Glutamatergic neuron (in vitro differentiated cells): ENCODE results near the gene DDT. TPM values are rescaled to one million over a fixed set of nuclear protein-coding genes. Genes with fewer than 3 reads are reported as not detected.
"Not testable (repeated sequence)": the region's sequence is repeated elsewhere in the genome, so short reads cannot be mapped to it uniquely, and the experiment has no call there.

Source experiments
- DNase-seq: peaks from one replicate; pipeline ENCODE4 v3.0.0; 2022
- H3K27ac Mint-ChIP-seq: one replicate; pipeline ENCODE4 v1.8.0; 2020; ENCODE audit warnings: mild to moderate bottlenecking, mixed read lengths, inconsistent platforms; ENCODE audit not compliant: unreplicated experiment
- H3K27me3 Mint-ChIP-seq: one replicate; pipeline ENCODE4 v1.8.0; 2020; ENCODE audit warnings: mild to moderate bottlenecking, moderate library complexity, mixed read lengths, inconsistent platforms; ENCODE audit not compliant: unreplicated experiment
- H3K36me3 Mint-ChIP-seq: one replicate; pipeline ENCODE4 v1.8.0; 2020; ENCODE audit warnings: mild to moderate bottlenecking, mixed read lengths, inconsistent platforms; ENCODE audit not compliant: unreplicated experiment
- H3K4me1 Mint-ChIP-seq: one replicate; pipeline ENCODE4 v1.8.0; 2020; ENCODE audit warnings: mild to moderate bottlenecking, low read depth, mixed read lengths, inconsistent platforms; ENCODE audit not compliant: unreplicated experiment
- H3K4me3 Mint-ChIP-seq: one replicate; pipeline ENCODE4 v1.8.0; 2020; ENCODE audit warnings: mild to moderate bottlenecking, mixed read lengths, inconsistent platforms; ENCODE audit not compliant: unreplicated experiment
- H3K9me3 Mint-ChIP-seq: one replicate; pipeline ENCODE4 v1.8.0; 2020; ENCODE audit warnings: mild to moderate bottlenecking, moderate library complexity, mixed read lengths, inconsistent platforms; ENCODE audit not compliant: unreplicated experiment
- total RNA-seq: library from RNA; stranded (reverse); fragmentation: NEBNext Ultra II Directional; extraction: Animal tissue kit (Norgen Biotek cat#: 25700); gene quantifications from one replicate; pipeline ENCODE4 v1.2.1, GENCODE V29; 2021; ENCODE audit not compliant: unreplicated experiment
- TF ChIP-seq, protein P1 (sequence below): fragments of 200-600 bp; sonication (generic); IDR thresholded peaks from one replicate; pipeline ENCODE4 v1.5.0; 2021; ENCODE audit not compliant: partially characterized antibody, unreplicated experiment

Gene DDT
- total RNA-seq, 1 donor from 2014 or later: 95.9 TPM

DNA sequence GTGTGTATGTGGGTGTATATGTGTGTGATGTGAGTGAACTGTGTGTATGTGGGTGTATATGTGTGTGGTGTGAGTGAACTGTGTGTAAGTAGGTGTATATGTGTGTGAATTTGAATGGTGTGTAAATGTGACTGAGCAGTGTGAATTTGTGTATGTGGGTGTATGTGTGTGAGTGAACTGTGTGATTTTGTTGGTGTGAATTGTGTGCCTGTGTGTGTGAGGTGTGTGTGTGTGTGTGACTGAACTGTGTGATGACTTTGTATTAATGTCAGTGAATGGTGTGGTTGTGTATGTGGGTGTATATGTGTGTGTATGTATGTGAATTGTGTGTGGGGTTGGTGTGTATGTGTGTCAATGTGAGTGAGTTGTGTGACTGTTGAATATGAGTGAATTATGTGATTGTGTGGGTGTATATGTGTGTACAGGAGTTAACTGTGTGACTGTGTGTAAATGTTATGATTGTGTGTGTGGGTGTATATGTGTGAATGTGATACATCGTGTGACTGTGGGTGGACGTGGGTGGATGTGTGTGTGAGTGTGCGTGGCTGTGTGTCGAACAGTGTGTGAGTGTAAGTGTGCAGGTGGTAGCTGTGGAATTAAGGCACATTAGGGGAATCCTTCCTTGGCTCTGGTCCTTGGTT lies 12.4 kb upstream of the DDT start:
- H3K9me3 Mint-ChIP-seq, H3K4me3 Mint-ChIP-seq, H3K27ac Mint-ChIP-seq, DNase-seq, H3K36me3 Mint-ChIP-seq, H3K4me1 Mint-ChIP-seq, H3K27me3 Mint-ChIP-seq: not testable (repeated sequence)

DNA sequence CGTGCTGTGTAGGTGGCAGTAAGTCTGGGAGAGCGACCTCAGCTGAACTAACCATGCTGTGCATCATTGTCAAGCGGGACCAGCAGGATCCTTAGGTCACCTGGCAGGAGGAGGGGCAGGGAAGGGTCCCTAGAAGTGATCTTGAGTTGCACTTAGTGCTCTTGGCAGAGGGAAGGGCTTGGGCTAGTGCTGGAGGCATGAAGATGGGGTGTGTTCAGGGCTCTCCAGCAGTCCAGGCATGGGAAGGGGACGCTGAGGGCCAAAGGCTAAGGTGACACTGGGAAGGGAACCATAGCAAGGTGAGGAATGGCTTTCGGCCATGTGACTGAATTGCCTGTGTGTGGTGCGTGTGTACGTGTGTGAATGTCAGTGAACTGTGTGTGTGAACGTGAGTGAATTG lies 11.8 kb upstream of the DDT start:
- DNase-seq, H3K9me3 Mint-ChIP-seq: not testable (repeated sequence)

GRCh38 chr22:23984430-23984829 lies 10.2 kb upstream of the DDT start:
- TF ChIP-seq, protein P1, sequence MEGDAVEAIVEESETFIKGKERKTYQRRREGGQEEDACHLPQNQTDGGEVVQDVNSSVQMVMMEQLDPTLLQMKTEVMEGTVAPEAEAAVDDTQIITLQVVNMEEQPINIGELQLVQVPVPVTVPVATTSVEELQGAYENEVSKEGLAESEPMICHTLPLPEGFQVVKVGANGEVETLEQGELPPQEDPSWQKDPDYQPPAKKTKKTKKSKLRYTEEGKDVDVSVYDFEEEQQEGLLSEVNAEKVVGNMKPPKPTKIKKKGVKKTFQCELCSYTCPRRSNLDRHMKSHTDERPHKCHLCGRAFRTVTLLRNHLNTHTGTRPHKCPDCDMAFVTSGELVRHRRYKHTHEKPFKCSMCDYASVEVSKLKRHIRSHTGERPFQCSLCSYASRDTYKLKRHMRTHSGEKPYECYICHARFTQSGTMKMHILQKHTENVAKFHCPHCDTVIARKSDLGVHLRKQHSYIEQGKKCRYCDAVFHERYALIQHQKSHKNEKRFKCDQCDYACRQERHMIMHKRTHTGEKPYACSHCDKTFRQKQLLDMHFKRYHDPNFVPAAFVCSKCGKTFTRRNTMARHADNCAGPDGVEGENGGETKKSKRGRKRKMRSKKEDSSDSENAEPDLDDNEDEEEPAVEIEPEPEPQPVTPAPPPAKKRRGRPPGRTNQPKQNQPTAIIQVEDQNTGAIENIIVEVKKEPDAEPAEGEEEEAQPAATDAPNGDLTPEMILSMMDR: no peak
- DNase-seq: no peak
- no peak overlapping the region for H3K4me3 Mint-ChIP-seq
- H3K36me3 Mint-ChIP-seq: no peaks in the 10 kb centered on the region
- H3K9me3 Mint-ChIP-seq: peaks cover 3% of the 10 kb centered on the region
- H3K27ac Mint-ChIP-seq: no peak overlapping the region
- H3K4me1 Mint-ChIP-seq: peaks cover 3% of the 10 kb centered on the region
- H3K27me3 Mint-ChIP-seq: peaks cover 7% of the 10 kb centered on the region

More for the DNA sequence above, 11.8 kb upstream of the DDT start:
- not testable (repeated sequence) for H3K27ac Mint-ChIP-seq, H3K36me3 Mint-ChIP-seq, H3K4me1 Mint-ChIP-seq, H3K27me3 Mint-ChIP-seq, H3K4me3 Mint-ChIP-seq

DNA sequence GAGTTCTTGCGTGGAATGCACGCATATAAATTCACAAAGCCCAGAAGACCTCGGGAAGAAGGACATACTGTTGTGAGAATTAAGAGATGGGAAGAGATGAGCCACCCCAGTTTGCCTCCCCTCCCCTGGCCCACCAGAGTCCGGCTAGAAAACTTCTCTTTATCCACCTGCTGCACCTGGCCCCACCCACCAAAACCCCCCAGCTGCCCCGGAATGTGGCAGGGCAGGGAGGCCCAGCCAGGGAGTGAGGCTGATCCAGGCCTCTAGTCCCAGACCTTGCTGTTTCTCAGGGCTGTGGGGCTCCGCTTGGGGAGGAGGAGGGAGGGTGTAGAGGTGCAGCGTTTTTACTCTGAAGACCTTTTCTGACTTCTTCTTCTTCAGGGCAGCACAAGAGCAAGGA lies 6.3 kb upstream of the DDT start:
- H3K36me3 Mint-ChIP-seq, H3K9me3 Mint-ChIP-seq, H3K4me1 Mint-ChIP-seq, H3K27ac Mint-ChIP-seq, H3K27me3 Mint-ChIP-seq, DNase-seq, H3K4me3 Mint-ChIP-seq: not testable (repeated sequence)

- not testable (repeated sequence) for H3K27me3 Mint-ChIP-seq, H3K9me3 Mint-ChIP-seq, H3K27ac Mint-ChIP-seq, H3K4me1 Mint-ChIP-seq, H3K4me3 Mint-ChIP-seq, H3K36me3 Mint-ChIP-seq, DNase-seq
Observed at GRCh38 chr22:23979557-23980240, 5.5 kb upstream of the DDT start, which contains the start of gene GSTT2. GSTT2 (plus strand) TSS chr22:23980134.

DNA sequence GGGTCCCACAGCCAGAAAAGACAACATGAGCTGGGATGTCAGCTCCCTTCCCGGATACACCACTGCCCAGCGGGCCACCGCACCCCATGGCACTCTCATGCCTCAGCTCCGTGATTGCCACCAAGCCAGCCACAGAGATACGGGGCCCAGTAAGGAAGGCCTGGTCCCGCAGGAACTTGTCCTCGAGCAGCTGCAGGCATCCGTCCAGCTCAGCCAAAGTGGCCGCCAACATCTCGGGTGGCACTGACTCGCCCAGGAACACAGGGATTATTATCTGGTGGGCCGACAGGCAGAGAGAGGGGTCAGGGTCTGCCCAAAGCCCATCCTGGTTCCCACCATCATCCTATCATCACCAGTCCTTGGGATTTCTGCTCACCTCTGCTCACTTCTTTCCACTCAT lies 3.1 kb upstream of the DDT start:
- not testable (repeated sequence) for H3K36me3 Mint-ChIP-seq, H3K9me3 Mint-ChIP-seq, H3K4me1 Mint-ChIP-seq, H3K27ac Mint-ChIP-seq, H3K27me3 Mint-ChIP-seq, H3K4me3 Mint-ChIP-seq, DNase-seq

DNA sequence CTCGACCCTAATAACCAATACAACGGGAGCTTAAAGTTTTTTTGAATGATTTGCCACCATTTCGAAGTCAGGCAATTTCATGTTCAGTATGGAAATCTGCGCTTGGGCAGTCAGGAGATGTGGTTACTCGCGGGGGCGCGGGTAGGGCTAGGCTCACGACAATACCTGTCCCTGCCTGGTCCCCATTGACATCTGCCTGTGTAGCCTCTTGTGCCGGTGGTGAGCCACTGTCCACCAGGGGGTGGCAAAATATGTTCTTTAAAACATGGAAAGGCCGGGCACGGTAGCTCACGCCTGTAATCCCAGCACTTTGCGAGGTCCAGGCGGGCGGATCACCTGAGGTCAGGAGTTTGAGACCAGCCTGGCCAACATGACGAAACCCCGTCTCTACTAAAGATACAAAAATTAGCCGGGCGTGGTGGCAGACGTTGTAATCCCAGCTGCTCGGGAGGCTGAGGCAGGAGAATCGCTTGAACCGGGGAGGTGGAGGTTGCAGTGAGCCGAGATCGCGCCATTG lies 653 bp upstream of the DDT start:
- not testable (repeated sequence) for H3K9me3 Mint-ChIP-seq, H3K27ac Mint-ChIP-seq, H3K4me3 Mint-ChIP-seq, H3K36me3 Mint-ChIP-seq, DNase-seq, H3K4me1 Mint-ChIP-seq, H3K27me3 Mint-ChIP-seq
- TF ChIP-seq, protein P1: peak; percentile 20

DNA sequence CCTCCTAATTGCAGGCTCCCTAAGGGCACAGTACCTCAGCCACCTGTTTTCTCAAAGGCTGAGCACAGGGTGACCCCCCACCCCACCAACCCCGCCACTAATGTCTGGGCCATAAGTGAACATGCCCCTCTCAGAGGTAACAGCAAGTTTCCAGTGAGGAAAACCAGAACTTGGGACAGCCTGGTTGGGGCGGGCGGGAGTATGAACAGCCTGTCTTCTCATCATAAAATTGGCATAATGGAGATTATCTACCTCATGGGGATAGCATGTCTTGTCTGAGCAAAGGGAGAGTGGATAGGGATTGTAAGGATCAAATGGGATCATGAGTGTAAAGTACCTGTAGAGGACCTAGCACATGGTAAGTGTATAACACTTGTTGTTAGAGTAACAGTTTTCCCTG lies 2.3 kb downstream of the DDT start:
- not testable (repeated sequence) for H3K4me3 Mint-ChIP-seq, H3K27ac Mint-ChIP-seq, H3K36me3 Mint-ChIP-seq, DNase-seq, H3K9me3 Mint-ChIP-seq, H3K27me3 Mint-ChIP-seq, H3K4me1 Mint-ChIP-seq
